Upper lobe of left lung (tissue), 6 donors: ENCODE results near the gene TBX4. TPM values are rescaled to one million over a fixed set of nuclear protein-coding genes. Genes with fewer than 3 reads are reported as not detected.

Experiments used
- ATAC-seq, 2 donors: fragments of 200-7000 bp; cut with Tn5 transposase; one replicate each; pipeline ENCODE4 v1.9.1; 2022; ENCODE audit warnings: mild to moderate bottlenecking in 2 of 2, moderate library complexity in 2 of 2; ENCODE audit not compliant: low FRiP score in 2 of 2
- DNase-seq, 2 donors: peaks; one replicate each; pipeline ENCODE4 v3.0.0-alpha.2; 2019 to 2020
- H3K27ac ChIP-seq, 4 donors: fragments of 200-600 bp; sonication (generic); one replicate each; pipeline ENCODE4 v1.5.1; 2016 to 2019
- H3K27me3 ChIP-seq, 4 donors: fragments of 200-600 bp; sonication (generic); one replicate each; pipeline ENCODE4 v1.5.1; 2017 to 2019
- H3K36me3 ChIP-seq, 4 donors: fragments of 200-600 bp; sonication (generic); one replicate each; pipeline ENCODE4 v1.5.1; 2016 to 2019
- H3K4me1 ChIP-seq, 4 donors: fragments of 200-600 bp; sonication (generic); one replicate each; pipeline ENCODE4 v1.5.1; 2018 to 2019
- H3K4me3 ChIP-seq, 4 donors: fragments of 200-600 bp; sonication (generic); one replicate each; pipeline ENCODE4 v1.5.1; 2017 to 2019; ENCODE audit warnings: mild to moderate bottlenecking in 2 of 4, moderate library complexity in 1 of 4
- H3K9me3 ChIP-seq, 4 donors: fragments of 200-600 bp; sonication (generic); one replicate each; pipeline ENCODE4 v1.5.1; 2018 to 2019
- CTCF ChIP-seq, 6 experiments: fragments of 450-650 bp in 4 of 6; fragments of 200-600 bp in 2 of 6; sonication (generic) in 2 of 6; IDR thresholded peaks; one replicate each; pipeline ENCODE4 v1.5.1; 2016 to 2019; ENCODE audit warnings: antibody characterized with exemption in 6 of 6
- EP300 ChIP-seq, 4 donors: sonication (generic); formaldehyde crosslinking; IDR thresholded peaks; one replicate each; pipeline ENCODE4 v1.5.1; 2017; ENCODE audit warnings: antibody characterized with exemption in 4 of 4, control low read depth in 2 of 4
- POLR2A ChIP-seq, 4 donors: fragments of 450-650 bp; IDR thresholded peaks; one replicate each; pipeline ENCODE4 v1.5.1; 2016 to 2017; ENCODE audit warnings: antibody characterized with exemption in 4 of 4, mild to moderate bottlenecking in 2 of 4
- POLR2AphosphoS5 ChIP-seq, 2 donors: sonication (generic); formaldehyde crosslinking; IDR thresholded peaks; one replicate each; pipeline ENCODE4 v1.5.1; 2017; ENCODE audit warnings: antibody characterized with exemption in 2 of 2
- WGBS, 2 donors: methylation state at CpG; one replicate each; pipeline ENCODE4 v1.1.5; 2017 to 2018; 5-methylcytosine and 5-hydroxymethylcytosine counted together
- total RNA-seq, 6 donors: library from RNA; depleted of rRNA in 4 of 6; stranded (reverse); fragments of >200 nt in 4 of 6; gene quantifications; one replicate each; pipeline versions ENCODE4 v1.1.0 to v1.2.1, GENCODE V29; 2016 to 2021
- donor health status: DM: no; HTN: no; CAD: no; lungs with moderate emphysema.
- donor health status: DM: no; HTN: yes; CAD: no; lungs with severe emphysema.

TBX4 gene
- total RNA-seq, 6 donors from 2014 or later, result 10.2 to 69.1 (median 22.7) TPM

GRCh38 chr17:61470530-61471136, 18.4 kb downstream of the TBX4 start:
- no peak for TF ChIP-seq EP300 (IDR thresholded peaks at IDR 0.05)
- no peak for TF ChIP-seq CTCF (IDR thresholded peaks at IDR 0.05)
- no peak for TF ChIP-seq POLR2A (IDR thresholded peaks at IDR 0.05)
- TF ChIP-seq POLR2AphosphoS5 (IDR thresholded peaks at IDR 0.05), result no peak
- Histone ChIP-seq H3K36me3 (peaks cover 0 to 6% (median 0%) of the 10 kb centered on the region in 4 donors), H3K4me1 (peaks cover 0 to 18% (median 9%) of the 10 kb centered on the region in 4 donors), H3K27ac (peak overlapping the region in 1 of 4 donors; percentile 32), H3K9me3 (no peaks in the 10 kb centered on the region), H3K4me3 (no peak overlapping the region), H3K27me3 (no peaks in the 10 kb centered on the region)
- DNase-seq (no peak), ATAC-seq (no peak)
- 62 to 82% methylated on average over 8 to 11 of the region's 11 CpGs for WGBS, 2 donors

GRCh38 chr17:61474235-61474927, 22.2 kb downstream of the TBX4 start:
- ATAC-seq (no peak), DNase-seq (no peak)
- WGBS, 2 donors, result 74 to 83% methylated on average over 12 of the region's 12 CpGs
- Histone ChIP-seq H3K4me1 (peaks cover 0 to 8% (median 6%) of the 10 kb centered on the region in 4 donors), H3K27me3 (no peaks in the 10 kb centered on the region), H3K27ac (peak overlapping the region; percentile 41 to 80 (median 64)), H3K36me3 (peaks cover 0 to 6% (median 0%) of the 10 kb centered on the region in 4 donors), H3K9me3 (no peaks in the 10 kb centered on the region), H3K4me3 (no peak overlapping the region)
- TF ChIP-seq POLR2AphosphoS5 (IDR thresholded peaks at IDR 0.05), result peak; percentile 22 to 31
- no peak for TF ChIP-seq CTCF (IDR thresholded peaks at IDR 0.05)

GRCh38 chr17:61474934-61475333, 22.7 kb downstream of the TBX4 start:
- no peak for ATAC-seq

GRCh38 chr17:61475726-61476125, 23.5 kb downstream of the TBX4 start:
- H3K4me3 ChIP-seq, result no peak overlapping the region
- ATAC-seq (no peak), DNase-seq (no peak)
- H3K27me3 ChIP-seq, result no peaks in the 10 kb centered on the region
- no peaks in the 10 kb centered on the region for H3K9me3 ChIP-seq
- 59 to 74% methylated on average over 6 to 8 of the region's 8 CpGs for WGBS, 2 donors
- TF ChIP-seq CTCF (IDR thresholded peaks at IDR 0.05) (no peak), POLR2AphosphoS5 (IDR thresholded peaks at IDR 0.05) (no peak), POLR2A (IDR thresholded peaks at IDR 0.05) (no peak), EP300 (IDR thresholded peaks at IDR 0.05) (no peak)
- H3K4me1 ChIP-seq, result peaks cover 0 to 8% (median 6%) of the 10 kb centered on the region in 4 donors
- peak overlapping the region; percentile 35 to 80 (median 58) for H3K27ac ChIP-seq
- H3K36me3 ChIP-seq, result peaks cover 0 to 13% (median 0%) of the 10 kb centered on the region in 4 donors

More at GRCh38 chr17:61474934-61475333, 22.7 kb downstream of the TBX4 start:
- H3K4me3 ChIP-seq, result no peak overlapping the region
- H3K9me3 ChIP-seq, result no peaks in the 10 kb centered on the region
- H3K27me3 ChIP-seq, result no peaks in the 10 kb centered on the region
- 47 to 70% methylated on average over 2 to 6 of the region's 6 CpGs for WGBS, 2 donors
- TF ChIP-seq POLR2A (IDR thresholded peaks at IDR 0.05), result no peak
- no peak for TF ChIP-seq POLR2AphosphoS5 (IDR thresholded peaks at IDR 0.05)
- no peak for TF ChIP-seq EP300 (IDR thresholded peaks at IDR 0.05)
- no peak for TF ChIP-seq CTCF (IDR thresholded peaks at IDR 0.05)
- peaks cover 0 to 8% (median 6%) of the 10 kb centered on the region in 4 donors for H3K4me1 ChIP-seq
- H3K36me3 ChIP-seq, result peaks cover 0 to 8% (median 0%) of the 10 kb centered on the region in 4 donors
- no peak for DNase-seq
- H3K27ac ChIP-seq, result peak overlapping the region; percentile 37 to 80 (median 48)
